H1 (cell line): Measurements from ENCODE around the gene C22orf39. TPM values are rescaled to one million over a fixed set of nuclear protein-coding genes. Genes with fewer than 3 reads are reported as not detected.

Source experiments
- CTCF ChIA-PET: fragments of 300-600 bp; sonication (Branson Sonifier 250); formaldehyde crosslinking; loops from one replicate; lab custom pipeline; 2021; ENCODE audit not compliant: partially characterized antibody; lab: Charles Lee
- POLR2A ChIA-PET: fragments of 300-600 bp; sonication (Branson Sonifier 250); formaldehyde crosslinking; loops from one replicate; lab custom pipeline; 2021; ENCODE audit warnings: inconsistent platforms; ENCODE audit not compliant: partially characterized antibody; lab: Charles Lee
- DNase-seq, 2 experiments: peaks; one replicate each; pipeline versions ENCODE4 v3.0.0 to v3.0.0-alpha.2; 2010 to 2022; ENCODE audit warnings: low spot score in 2 of 2, low read depth in 1 of 2, mixed read lengths in 1 of 2
- FAIRE-seq: peaks from 2 replicates; lab custom pipeline; 2011; peaks lifted over from hg19 to GRCh38; lab: Jason Lieb, UNC
- H2AFZ ChIP-seq: 2 replicates; pipeline ENCODE4 v1.8.1; 2012; ENCODE audit warnings: low read length, inconsistent platforms
- H2AK5ac ChIP-seq: 2 replicates; pipeline ENCODE4 v1.6.1; 2013; ENCODE audit warnings: low read depth, low read length
- H2BK120ac ChIP-seq: replicated peaks from 2 replicates; pipeline ENCODE3; 2013; ENCODE audit warnings: low read depth, low read length, inconsistent platforms
- H2BK12ac ChIP-seq: 2 replicates; pipeline ENCODE4 v1.6.1; 2013; ENCODE audit warnings: low read depth, low read length
- H2BK15ac ChIP-seq: 2 replicates; pipeline ENCODE4 v1.6.1; 2013; ENCODE audit warnings: low read length
- H2BK20ac ChIP-seq: 2 replicates; pipeline ENCODE4 v1.6.1; 2013; ENCODE audit warnings: low read length
- H2BK5ac ChIP-seq: 2 replicates; pipeline ENCODE4 v1.6.1; 2013; ENCODE audit warnings: low read depth, low read length
- H3K14ac ChIP-seq: 2 replicates; pipeline ENCODE4 v1.6.1; 2013; ENCODE audit warnings: inconsistent platforms; ENCODE audit not compliant: insufficient read length
- H3K18ac ChIP-seq: 2 replicates; pipeline ENCODE4 v1.6.1; 2013; ENCODE audit warnings: low read length; ENCODE audit errors: extremely low read depth
- H3K23ac ChIP-seq: 2 replicates; pipeline ENCODE4 v1.6.1; 2013; ENCODE audit warnings: inconsistent platforms; ENCODE audit not compliant: insufficient read length
- H3K23me2 ChIP-seq: 2 replicates; pipeline ENCODE4 v1.6.1; 2013; ENCODE audit warnings: low read depth, low read length
- H3K27ac ChIP-seq: 2 replicates; pipeline ENCODE4 v1.6.1; 2011; ENCODE audit warnings: low read depth, low read length, inconsistent platforms
- H3K27me3 ChIP-seq, 4 experiments: replicated peaks in 1 of 4; 1 replicate in 1 of 4; 2 replicates in 3 of 4; pipeline versions ENCODE4 v1.6.1 to v1.8.1; 2011 to 2013; ENCODE audit warnings: low read length in 3 of 4, mild to moderate bottlenecking in 3 of 4, inconsistent platforms in 2 of 4, mixed read lengths in 2 of 4, moderate library complexity in 1 of 4; ENCODE audit not compliant: control insufficient read depth in 3 of 4, insufficient read depth in 3 of 4; ENCODE audit errors: extremely low read depth in 1 of 4
- H3K36me3 ChIP-seq, 4 experiments: 2 replicates each; pipeline versions ENCODE4 v1.6.1 to v1.8.1; 2011 to 2013; ENCODE audit warnings: mild to moderate bottlenecking in 4 of 4, low read length in 3 of 4, moderate library complexity in 2 of 4, control low read depth in 1 of 4, inconsistent platforms in 1 of 4; ENCODE audit not compliant: insufficient read depth in 4 of 4, control insufficient read depth in 2 of 4
- H3K4ac ChIP-seq: replicated peaks from 2 replicates; pipeline ENCODE3; 2013; ENCODE audit warnings: low read length, low read depth, mixed read lengths, inconsistent platforms; ENCODE audit not compliant: insufficient read length
- H3K4me1 ChIP-seq, 4 experiments: replicated peaks in 1 of 4; 1 replicate in 1 of 4; 2 replicates in 3 of 4; pipeline versions ENCODE4 v1.6.1 to v1.8.1; 2011 to 2013; ENCODE audit warnings: low read length in 3 of 4, inconsistent platforms in 2 of 4, mixed read lengths in 1 of 4; ENCODE audit not compliant: insufficient read depth in 4 of 4, control insufficient read depth in 3 of 4
- H3K4me2 ChIP-seq, 2 experiments: 2 replicates each; pipeline versions ENCODE4 v1.6.1 to v1.8.1; 2011 to 2013; ENCODE audit warnings: low read depth in 2 of 2, low read length in 2 of 2, control low read depth in 1 of 2, inconsistent platforms in 1 of 2, mild to moderate bottlenecking in 1 of 2; ENCODE audit not compliant: insufficient read depth in 1 of 2
- H3K4me3 ChIP-seq, 4 experiments: fragments of 200-600, 300-600 bp in 1 of 4; sonication (generic), shearing (Covaris generic), sonication (Bioruptor Twin) in 1 of 4; 2 replicates each; pipeline versions ENCODE4 v1.5.1 to v1.8.1; 2011 to 2016; ENCODE audit warnings: low read length in 4 of 4, low read depth in 3 of 4, control low read depth in 2 of 4, inconsistent platforms in 2 of 4, mild to moderate bottlenecking in 2 of 4, mixed read lengths in 1 of 4, moderate library complexity in 1 of 4; ENCODE audit not compliant: insufficient read depth in 2 of 4; ENCODE audit errors: extremely low read depth in 1 of 4
- H3K56ac ChIP-seq: replicated peaks from 2 replicates; pipeline ENCODE3; 2013; ENCODE audit warnings: low read depth, mild to moderate bottlenecking, mixed read lengths, low read length, inconsistent platforms; ENCODE audit not compliant: insufficient read length
- H3K79me1 ChIP-seq: 2 replicates; pipeline ENCODE4 v1.6.1; 2013; ENCODE audit warnings: low read depth, low read length, control low read depth
- H3K79me2 ChIP-seq, 2 experiments: 2 replicates each; pipeline versions ENCODE4 v1.6.1 to v1.8.1; 2012 to 2013; ENCODE audit warnings: low read length in 2 of 2, mild to moderate bottlenecking in 2 of 2, inconsistent platforms in 1 of 2; ENCODE audit not compliant: insufficient read depth in 2 of 2, control insufficient read depth in 1 of 2
- H3K9ac ChIP-seq, 4 experiments: replicated peaks in 1 of 4; 1 replicate in 1 of 4; 2 replicates in 3 of 4; pipeline versions ENCODE4 v1.6.1 to v1.8.1; 2011 to 2013; ENCODE audit warnings: low read depth in 3 of 4, low read length in 3 of 4, control low read depth in 2 of 4, mild to moderate bottlenecking in 2 of 4, moderate library complexity in 2 of 4, inconsistent platforms in 1 of 4; ENCODE audit errors: extremely low read depth in 1 of 4
- H3K9me3 ChIP-seq, 2 experiments: 2 replicates each; pipeline versions ENCODE4 v1.6.1 to v1.8.1; 2012 to 2013; ENCODE audit warnings: mild to moderate bottlenecking in 2 of 2, moderate library complexity in 2 of 2, control low read depth in 1 of 2, inconsistent platforms in 1 of 2, low read depth in 1 of 2, low read length in 1 of 2, mixed read lengths in 1 of 2; ENCODE audit not compliant: insufficient read depth in 2 of 2
- H4K20me1 ChIP-seq, 2 experiments: replicated peaks in 1 of 2; 2 replicates each; pipeline versions ENCODE3 to v1.8.1; 2011 to 2013; ENCODE audit warnings: inconsistent platforms in 2 of 2, low read length in 2 of 2, mild to moderate bottlenecking in 1 of 2; ENCODE audit not compliant: insufficient read depth in 2 of 2, control insufficient read depth in 1 of 2
- H4K5ac ChIP-seq: 2 replicates; pipeline ENCODE4 v1.6.1; 2013; ENCODE audit warnings: low read length, low read depth, mixed read lengths, inconsistent platforms; ENCODE audit not compliant: insufficient read length
- H4K8ac ChIP-seq: 2 replicates; pipeline ENCODE4 v1.8.0; 2013; ENCODE audit warnings: mild to moderate bottlenecking, moderate library complexity, low read length, inconsistent platforms; ENCODE audit not compliant: insufficient read depth; ENCODE audit errors: extremely low read depth
- H4K91ac ChIP-seq: replicated peaks from 2 replicates; pipeline ENCODE3; 2013; ENCODE audit warnings: low read length, mixed read lengths, inconsistent platforms; ENCODE audit not compliant: insufficient read length
- JUN ChIP-seq: IDR thresholded peaks from 2 replicates; pipeline ENCODE4 v1.6.1; 2011; ENCODE audit warnings: low read depth, mild to moderate bottlenecking, improper control_type of control experiment, low read length
- NANOG ChIP-seq: IDR thresholded peaks from 2 replicates; pipeline ENCODE4 v1.6.1; 2011; ENCODE audit warnings: low read length, low read depth, mild to moderate bottlenecking, inconsistent platforms; ENCODE audit not compliant: insufficient read depth, poor library complexity, severe bottlenecking
- POU5F1 ChIP-seq: IDR thresholded peaks from 2 replicates; pipeline ENCODE4 v1.6.1; 2011; ENCODE audit warnings: low read depth, mild to moderate bottlenecking, low read length, moderate library complexity
- TAF1 ChIP-seq: IDR thresholded peaks from 2 replicates; pipeline ENCODE4 v1.6.1; 2011; ENCODE audit warnings: mild to moderate bottlenecking, low read depth, low read length
- WGBS, 2 experiments: shearing (Covaris generic) in 1 of 2; methylation state at CpG; one replicate each; pipeline versions ENCODE4 v1.1.6 to v1.1.7; 2013 to 2015; ENCODE audit warnings: low lambda C conversion rate in 2 of 2, mixed read lengths in 2 of 2, inconsistent platforms in 1 of 2, low coverage in 1 of 2, missing lambda C conversion rate in 1 of 2; ENCODE audit not compliant: insufficient replicate concordance in 2 of 2, insufficient coverage in 1 of 2, insufficient read length in 1 of 2; ENCODE audit errors: extremely low coverage in 1 of 2, missing lambda C conversion rate in 1 of 2; 5-methylcytosine and 5-hydroxymethylcytosine counted together
- polyA plus RNA-seq, 7 experiments: library from polyadenylated mRNA; depleted of rRNA in 3 of 7; stranded (reverse) in 5 of 7; unstranded in 2 of 7; fragments of >200 nt in 5 of 7; fragments of 200-250 nt in 2 of 7; gene quantifications; 1 replicate in 5 of 7; 2 replicates in 1 of 7; 4 replicates in 1 of 7; pipeline versions ENCODE4 v1.2.1 to v1.2.3, GENCODE V29; 2011 to 2013; ENCODE audit warnings: missing spikeins in 2 of 7, mixed read lengths in 2 of 7
- total RNA-seq: library from RNA; stranded (reverse); fragmentation: NEBNext Ultra II Directional; extraction: Animal tissue kit (Norgen Biotek cat#: 25700); gene quantifications from 2 replicates; pipeline ENCODE4 v1.2.1, GENCODE V29; 2021

C22orf39 gene
- total and polyA plus RNA-seq, 2 of the 8 experiments (the other 6 are each of a cell fraction or from before 2014, with no cell fraction given): 22.7 to 27.7 TPM

DNA sequence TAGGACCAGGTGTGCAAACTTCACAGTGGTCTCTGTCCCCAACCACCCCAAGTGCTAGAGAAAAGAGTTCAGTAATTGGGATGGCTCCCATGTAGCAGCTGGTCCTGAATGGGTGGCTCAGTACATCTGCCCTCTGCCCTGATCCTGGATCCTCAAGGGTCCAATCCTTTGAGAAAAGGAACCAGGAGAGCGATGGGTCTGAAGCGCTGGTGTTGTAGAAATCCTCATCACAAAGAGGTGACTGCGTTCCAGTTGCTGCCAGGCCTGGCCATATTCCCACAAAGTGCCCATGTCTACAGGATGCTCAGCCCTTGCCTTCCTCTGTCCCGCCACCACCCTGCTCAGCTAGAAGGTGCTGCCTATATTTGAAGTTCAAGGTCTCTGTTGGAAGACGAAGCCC, 6.2 kb upstream of the C22orf39 start:
- POLR2A ChIA-PET: interaction anchor here (1.2 to 3.4 kb wide), 2 partner anchors 10 to 26 kb away, joined by 3 to 12 read pairs; partner anchors contain the start of gene CDC45
- H3K36me3 ChIP-seq: peaks cover 9 to 62% (median 43%) of the 10 kb centered on the region in 4 experiments

More for the DNA sequence above, 6.2 kb upstream of the C22orf39 start:
- no peak for TF ChIP-seq NANOG
- TF ChIP-seq JUN: no peak
- TF ChIP-seq POU5F1: no peak
- no peak for TF ChIP-seq TAF1
- Histone ChIP-seq H2BK20ac (no peak overlapping the region), H3K27ac (no peak overlapping the region), H3K9ac (no peak overlapping the region), H2BK12ac (no peak overlapping the region), H2BK15ac (no peak overlapping the region), H4K5ac (no peak overlapping the region), H3K23me2 (no peaks in the 10 kb centered on the region), H3K4me2 (no peak overlapping the region), H3K9me3 (no peaks in the 10 kb centered on the region), H3K23ac (no peak overlapping the region), H3K14ac (no peak overlapping the region), H4K8ac (no peak overlapping the region), H2AFZ (no peak overlapping the region), H2BK5ac (no peak overlapping the region), H2AK5ac (no peak overlapping the region), H3K79me2 (no peaks in the 10 kb centered on the region), H2BK120ac (no peak overlapping the region), H3K4me3 (no peak overlapping the region), H3K18ac (no peak overlapping the region), H4K91ac (no peak overlapping the region), H3K4ac (no peak overlapping the region), H3K4me1 (peaks cover 0 to 2% (median 0%) of the 10 kb centered on the region in 4 experiments; a peak in 1 of 7 replicates), H3K79me1 (peaks cover under 1% of the 10 kb centered on the region; the same call in 1 of the 2 replicates), H3K27me3 (no peaks in the 10 kb centered on the region), H4K20me1 (peaks cover 7 to 10% of the 10 kb centered on the region in 2 experiments), H3K56ac (no peak overlapping the region)
- CTCF ChIA-PET: interaction anchor here (1.1 to 4.7 kb wide), 4 partner anchors 12 to 176 kb away, joined by 3 to 19 read pairs (median 6); no protein-coding TSS in a partner anchor
- FAIRE-seq (no peak), DNase-seq (no peak)
- WGBS, 2 experiments: 76% methylated on average over 5 of the region's 5 CpGs; no CpG with 5 or more reads in 1 of the 2 experiments
